HCT116 (cell line): Measurements from ENCODE around the gene PRM2. TPM values are rescaled to one million over a fixed set of nuclear protein-coding genes. Genes with fewer than 3 reads are reported as not detected.

Experiments
- ATF3 ChIP-seq: IDR thresholded peaks from 2 replicates; pipeline ENCODE4 v1.6.1; 2012
- FOSL1 ChIP-seq: IDR thresholded peaks from 2 replicates; pipeline ENCODE4 v1.6.1; 2012; ENCODE audit warnings: low read depth
- JUND ChIP-seq: IDR thresholded peaks from 2 replicates; pipeline ENCODE4 v1.6.1; 2012
- SRF ChIP-seq: IDR thresholded peaks from 2 replicates; pipeline ENCODE4 v1.6.1; 2012; ENCODE audit warnings: low read depth
- TCF7L2 ChIP-seq: IDR thresholded peaks from 2 replicates; pipeline ENCODE4 v1.7.0; 2011; ENCODE audit warnings: borderline replicate concordance, inconsistent platforms; ENCODE audit not compliant: insufficient read depth, insufficient read length; ENCODE audit errors: extremely low read depth
- YY1 ChIP-seq: IDR thresholded peaks from 2 replicates; pipeline ENCODE4 v1.6.1; 2011; ENCODE audit warnings: low read length, low read depth, moderate library complexity, mild to moderate bottlenecking; ENCODE audit not compliant: insufficient replicate concordance; ENCODE audit errors: extremely low read depth
- ZBTB33 ChIP-seq: IDR thresholded peaks from 2 replicates; pipeline ENCODE4 v1.6.1; 2011; ENCODE audit warnings: mild to moderate bottlenecking, low read length, moderate library complexity; ENCODE audit not compliant: insufficient replicate concordance; ENCODE audit errors: extremely low read depth
- ZNF274 ChIP-seq: fragments of 200-500 bp; sonication (Bioruptor generic); IDR thresholded peaks from 2 replicates; pipeline ENCODE4 v1.6.1; 2014; ENCODE audit warnings: mild to moderate bottlenecking, low read depth, low read length, inconsistent platforms
- total RNA-seq: library from RNA; stranded (reverse); gene quantifications from one replicate; pipeline ENCODE4 v1.2.1, GENCODE V29; 2021; ENCODE audit not compliant: unreplicated experiment

Gene PRM2
- total RNA-seq, 1 experiment from 2014 or later: not detected

DNA sequence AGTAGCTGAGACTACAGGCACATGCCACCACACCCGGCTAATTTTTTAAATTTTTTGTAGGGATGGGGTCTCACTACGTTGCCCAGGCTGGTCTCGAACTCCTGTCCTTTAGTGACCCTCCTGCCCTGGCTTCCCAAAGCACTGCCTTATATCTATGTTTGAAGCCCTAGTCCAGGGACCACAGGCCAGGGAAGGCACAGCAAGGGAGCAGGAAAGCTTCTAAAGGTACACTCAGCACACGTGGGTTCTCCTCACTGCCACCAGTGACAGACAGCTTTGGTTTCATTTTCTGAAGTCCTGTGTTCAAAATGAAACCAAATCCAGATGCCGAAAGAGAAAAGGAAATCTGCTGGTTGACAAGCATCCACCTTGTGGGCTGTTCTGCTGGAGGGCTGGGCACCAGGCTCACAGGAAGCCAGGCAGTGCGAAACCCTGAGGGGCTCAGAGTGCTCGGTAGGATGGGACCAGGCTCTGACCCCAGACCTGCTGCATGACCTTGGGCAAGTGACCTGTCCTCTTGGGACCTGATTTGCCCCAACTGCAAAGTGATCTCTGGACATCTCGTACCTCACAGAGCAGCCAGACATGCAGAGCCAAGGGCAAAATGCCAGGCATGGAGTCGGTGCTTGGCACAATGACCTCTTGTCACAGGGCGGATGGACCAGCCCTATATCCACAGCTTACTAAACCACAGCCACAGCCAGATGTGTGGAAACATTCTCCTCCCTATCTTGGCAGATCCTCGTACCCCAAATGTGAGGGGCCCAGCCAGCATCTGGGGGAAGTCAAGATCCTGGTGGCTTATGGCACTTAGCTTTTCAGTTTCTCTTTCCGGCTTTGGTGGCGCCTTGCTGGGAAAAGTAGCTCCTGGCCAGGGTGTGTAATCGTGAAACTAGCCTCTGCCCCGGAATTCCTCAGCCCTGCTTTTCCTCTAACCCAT, 17.5 kb downstream of the PRM2 start (continued):
- no peak for TF ChIP-seq ZBTB33
- no peak for TF ChIP-seq JUND
- no peak for TF ChIP-seq FOSL1
- TF ChIP-seq YY1: no peak
- no peak for TF ChIP-seq TCF7L2
- no peak for TF ChIP-seq SRF
- no peak for TF ChIP-seq ZNF274
- no peak for TF ChIP-seq ATF3
